GM18907 (cell line): ENCODE measurements around the gene ACAA1.
"Not testable (repeated sequence)": the region's sequence is repeated elsewhere in the genome, so short reads cannot be mapped to it uniquely, and the experiment has no call there.

Experiments
- ATAC-seq: cut with Tn5 transposase; IDR thresholded peaks from one replicate; pipeline ENCODE4 v1.9.1; 2021; ENCODE audit warnings: mild to moderate bottlenecking, moderate library complexity; ENCODE audit not compliant: unreplicated experiment

ACAA1 gene

GRCh38 chr3:38136777-38137614 lies at the start of gene ACAA1:
Gene ACAA1 (minus strand): TSS chr3:38137127. CDS start chr3:38137035, 92 bp downstream.
- ATAC-seq, result peak; percentile 91

- ATAC-seq, result no peak
Observed at GRCh38 chr3:38177181-38177580, 40.3 kb upstream of the ACAA1 start.

- ATAC-seq, result peak; percentile 43
Observed at GRCh38 chr3:38173834-38174418, 37.0 kb upstream of the ACAA1 start.

GRCh38 chr3:38171622-38172021 lies 34.7 kb upstream of the ACAA1 start:
- no peak for ATAC-seq

- no peak for ATAC-seq
Observed at GRCh38 chr3:38170722-38171121, 33.8 kb upstream of the ACAA1 start.

GRCh38 chr3:38169027-38169317 lies 32.0 kb upstream of the ACAA1 start:
- no peak for ATAC-seq

- no peak for ATAC-seq
Observed at GRCh38 chr3:38168151-38169026, 31.5 kb upstream of the ACAA1 start.

- no peak for ATAC-seq
Observed at GRCh38 chr3:38167591-38167990, 30.7 kb upstream of the ACAA1 start.

- ATAC-seq, result no peak
Observed at GRCh38 chr3:38165722-38166387, 28.9 kb upstream of the ACAA1 start.

- peak; percentile 95 for ATAC-seq
Observed at GRCh38 chr3:38164952-38165721, 28.2 kb upstream of the ACAA1 start, which contains the start of gene OXSR1. Gene OXSR1 (plus strand): TSS chr3:38165537. CDS start chr3:38165877, 340 bp downstream.

GRCh38 chr3:38164643-38164951 lies 27.7 kb upstream of the ACAA1 start:
- ATAC-seq, result peak; percentile 27

- no peak for ATAC-seq
Observed at GRCh38 chr3:38163841-38164642, 27.1 kb upstream of the ACAA1 start.

- ATAC-seq, result no peak
Observed at GRCh38 chr3:38163117-38163840, 26.4 kb upstream of the ACAA1 start.

GRCh38 chr3:38160704-38161103 lies 23.8 kb upstream of the ACAA1 start:
- not testable (repeated sequence) for ATAC-seq

GRCh38 chr3:38158472-38158871 lies 21.5 kb upstream of the ACAA1 start:
- ATAC-seq, result no peak

- ATAC-seq, result no peak
Observed at GRCh38 chr3:38157595-38157994, 20.7 kb upstream of the ACAA1 start.

- ATAC-seq, result no peak
Observed at GRCh38 chr3:38157117-38157516, 20.2 kb upstream of the ACAA1 start.

- no peak for ATAC-seq
Observed at GRCh38 chr3:38155825-38156224, 18.9 kb upstream of the ACAA1 start.
